ENCODE measurements around the gene OCA2. TPM values are rescaled to one million over a fixed set of nuclear protein-coding genes. Genes with fewer than 3 reads are reported as not detected.

The OCA2 gene
- total RNA-seq, 1 experiment from 2014 or later = 0.31 TPM

GRCh38 chr15:28104326-28104725 is 5.2 kb upstream of the OCA2 start:
- no peak overlapping the region for H3K23ac ChIP-seq (ENCODE audit: insufficient read length, low read depth, low read length)
- H2AFZ ChIP-seq (ENCODE audit: low read length) = no peak overlapping the region
- no peak overlapping the region for H2BK12ac ChIP-seq (ENCODE audit: insufficient read length, low read depth, low read length)
- H3K9ac ChIP-seq (ENCODE audit: extremely low read depth, insufficient read length, low read length) = no peak overlapping the region
- H2BK5ac ChIP-seq (ENCODE audit: insufficient read length, low read length) = no peak overlapping the region
- peaks cover 35% of the 10 kb centered on the region; the same call in 1 of the 2 replicates for H3K27me3 ChIP-seq (ENCODE audit: insufficient read depth, low read length)
- no peak overlapping the region for H3K4me2 ChIP-seq (ENCODE audit: insufficient read depth, insufficient read length, low read length)
- Mint-ChIP-seq H3K4me3 (peak overlapping the region in 1 of 2 experiments; percentile 49; a peak in 1 of 5 replicates), H3K4me1 (peaks cover 16 to 23% of the 10 kb centered on the region in 2 experiments), H3K27ac (no peak overlapping the region), H3K27me3 (ENCODE audit: low read depth) (peaks cover 81% of the 10 kb centered on the region), H3K9me3 (peaks cover 4 to 5% of the 10 kb centered on the region in 2 experiments), H3K36me3 (ENCODE audit: insufficient read depth in 1 of 3, low read depth in 3 of 3) (peaks cover 0 to 5% (median 0%) of the 10 kb centered on the region in 3 experiments; a peak in 1 of 7 replicates)
- no peak overlapping the region for H2BK120ac ChIP-seq (ENCODE audit: low read depth, low read length, poor library complexity, severe bottlenecking)
- no peak overlapping the region for H2AK5ac ChIP-seq (ENCODE audit: insufficient read length, low read length)
- H3T11ph ChIP-seq (ENCODE audit: low read length) = no peak overlapping the region
- no peak overlapping the region for H2BK15ac ChIP-seq (ENCODE audit: low read depth, low read length)
- no peak overlapping the region for H3K14ac ChIP-seq (ENCODE audit: insufficient read depth, low read length)
- no peak overlapping the region for H4K8ac ChIP-seq (replicated peaks; ENCODE audit: insufficient read length, low read depth, low read length)
- no peak overlapping the region for H3K56ac ChIP-seq (ENCODE audit: insufficient read length, low read depth, low read length)
- no peak overlapping the region for H4K91ac ChIP-seq (ENCODE audit: insufficient read length, low read depth, low read length)
- no peaks in the 10 kb centered on the region for H4K20me1 ChIP-seq (ENCODE audit: control insufficient read depth, insufficient read depth, insufficient read length)
- H3K23me2 ChIP-seq (ENCODE audit: insufficient read length, low read depth, low read length, poor library complexity, severe bottlenecking) = peaks cover 11% of the 10 kb centered on the region
- no CpG with 5 or more reads among the region's 10 CpGs for WGBS (ENCODE audit: extremely low coverage, insufficient read length, low lambda C conversion rate)
- H2BK20ac ChIP-seq (ENCODE audit: low read depth, low read length, poor library complexity, severe bottlenecking) = no peak overlapping the region
- no peaks in the 10 kb centered on the region for H3K79me2 ChIP-seq (ENCODE audit: insufficient read depth, low read length)
- TF ChIP-seq CTCF (conservative IDR thresholded peaks at IDR 0.05) = no peak
- DNase-seq = peak; percentile 47
- H3K9me3 ChIP-seq (ENCODE audit: control insufficient read depth, low read depth, low read length) = no peaks in the 10 kb centered on the region
- H3K27ac ChIP-seq (ENCODE audit: insufficient read length, low read depth, low read length) = no peak overlapping the region
- H3K4me1 ChIP-seq (ENCODE audit: insufficient read depth, low read length) = no peaks in the 10 kb centered on the region; the same call in 1 of the 2 replicates
- no peak overlapping the region for H3K4ac ChIP-seq (ENCODE audit: low read depth, low read length)
- H4K5ac ChIP-seq (ENCODE audit: insufficient read length, low read depth, low read length) = no peak overlapping the region
- no peak overlapping the region for H3K18ac ChIP-seq (ENCODE audit: insufficient read length, low read depth, low read length)
- no peaks in the 10 kb centered on the region for H3K79me1 ChIP-seq (ENCODE audit: insufficient read depth, low read depth, low read length, poor library complexity, severe bottlenecking)

All from H9 (cell line).